Activated T-helper 1 cell treated with anti-CD3 and anti-CD28 coated beads, Interleukin-12 subunit alpha, Interleukin-12 subunit beta, Interleukin-2, Interleukin-4 antibody, amounts not matched to agents 30 ng/mL and 10 ng/mL and 1 ng/mL, durations not matched to agents 14 hours and 24 hours and 36 hours (primary cell): ENCODE results near the gene PABPC1L2A. TPM values are rescaled to one million over a fixed set of nuclear protein-coding genes. Genes with fewer than 3 reads are reported as not detected.

ENCODE experiments used
- total RNA-seq: library from RNA; stranded (reverse); gene quantifications from 2 replicates; pipeline ENCODE4 v1.2.3, GENCODE V29; 2022

PABPC1L2A gene
- total RNA-seq, 1 donor from 2014 or later: not detected

Other genes with a start within 250 kb of the PABPC1L2A start
- not detected in 2 replicates for gene FAM236C, start 166.9 kb downstream of the PABPC1L2A start, total RNA-seq
- not detected in 2 replicates for gene FAM236A, start 141.3 kb downstream of the PABPC1L2A start, total RNA-seq
- not detected in 2 replicates for gene DMRTC1, start 135.7 kb downstream of the PABPC1L2A start, total RNA-seq
- not detected in 2 replicates for gene PABPC1L2B, start 76.6 kb downstream of the PABPC1L2A start, total RNA-seq
- 1.7 and 1.8 TPM in 2 replicates for gene NAP1L2, start 135.3 kb upstream of the PABPC1L2A start, total RNA-seq